SU-DHL-6 (cell line): ENCODE results near the gene UBA1.

Source experiments
- EZH2phosphoT487 ChIP-seq: fragments of 200-600 bp; sonication (generic), shearing (Covaris generic); conservative IDR thresholded peaks from 2 replicates; pipeline ENCODE4 v1.6.1; 2018; ENCODE audit warnings: mild to moderate bottlenecking, antibody characterized with exemption, low read length, moderate library complexity, mixed read lengths
- TF ChIP-seq, protein P1 (sequence below): fragments of 200-600 bp; sonication (generic); IDR thresholded peaks from one replicate; pipeline ENCODE4 v1.5.1; 2017; ENCODE audit warnings: antibody characterized with exemption, mild to moderate bottlenecking, low read length, moderate library complexity; ENCODE audit not compliant: insufficient read depth, poor library complexity, severe bottlenecking

- TF ChIP-seq, protein P1, sequence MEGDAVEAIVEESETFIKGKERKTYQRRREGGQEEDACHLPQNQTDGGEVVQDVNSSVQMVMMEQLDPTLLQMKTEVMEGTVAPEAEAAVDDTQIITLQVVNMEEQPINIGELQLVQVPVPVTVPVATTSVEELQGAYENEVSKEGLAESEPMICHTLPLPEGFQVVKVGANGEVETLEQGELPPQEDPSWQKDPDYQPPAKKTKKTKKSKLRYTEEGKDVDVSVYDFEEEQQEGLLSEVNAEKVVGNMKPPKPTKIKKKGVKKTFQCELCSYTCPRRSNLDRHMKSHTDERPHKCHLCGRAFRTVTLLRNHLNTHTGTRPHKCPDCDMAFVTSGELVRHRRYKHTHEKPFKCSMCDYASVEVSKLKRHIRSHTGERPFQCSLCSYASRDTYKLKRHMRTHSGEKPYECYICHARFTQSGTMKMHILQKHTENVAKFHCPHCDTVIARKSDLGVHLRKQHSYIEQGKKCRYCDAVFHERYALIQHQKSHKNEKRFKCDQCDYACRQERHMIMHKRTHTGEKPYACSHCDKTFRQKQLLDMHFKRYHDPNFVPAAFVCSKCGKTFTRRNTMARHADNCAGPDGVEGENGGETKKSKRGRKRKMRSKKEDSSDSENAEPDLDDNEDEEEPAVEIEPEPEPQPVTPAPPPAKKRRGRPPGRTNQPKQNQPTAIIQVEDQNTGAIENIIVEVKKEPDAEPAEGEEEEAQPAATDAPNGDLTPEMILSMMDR: no peak
- TF ChIP-seq EZH2phosphoT487: no peak
These were observed 11.3 kb downstream of the UBA1 start for GRCh38 chrX:47204970-47205369.
